ENCODE measurements around the gene PARD3. TPM values are rescaled to one million over a fixed set of nuclear protein-coding genes. Genes with fewer than 3 reads are reported as not detected.
A peak's percentile ranks its signal among the peaks of the same experiment; 100 is the strongest.

PARD3 gene
- total RNA-seq, 1 donor from 2014 or later = 37.5 TPM

DNA sequence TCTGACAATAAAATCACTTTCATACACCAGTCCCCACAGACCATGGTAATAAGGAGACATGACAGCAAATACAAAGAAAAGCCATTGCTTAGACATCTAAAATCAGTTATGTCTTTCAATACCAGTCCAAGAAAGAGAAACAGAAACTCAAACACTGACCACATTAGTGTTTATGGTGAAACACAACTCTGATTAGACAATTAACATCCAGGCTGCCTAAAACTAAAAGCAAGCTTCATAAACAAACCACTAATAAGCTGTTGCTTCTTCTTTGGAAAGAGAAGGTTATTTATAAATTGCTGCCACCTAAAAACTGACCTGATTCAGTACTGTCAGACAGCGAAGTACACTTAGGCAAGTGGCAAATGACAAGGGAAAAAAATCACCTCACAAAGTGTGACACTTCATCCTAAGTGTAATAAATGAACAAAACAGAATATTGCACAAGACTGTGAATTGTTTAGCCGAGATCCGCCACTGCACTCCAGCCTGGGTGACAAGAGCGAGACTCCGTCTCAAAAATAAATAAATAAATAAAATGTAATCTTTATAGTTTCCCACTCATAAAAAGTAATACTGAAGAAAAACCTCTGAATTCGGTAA is 277.4 kb downstream of the PARD3 start:
- intact Hi-C loops (cut with DNase I) = no loop called here
- TF ChIP-seq, protein P1, sequence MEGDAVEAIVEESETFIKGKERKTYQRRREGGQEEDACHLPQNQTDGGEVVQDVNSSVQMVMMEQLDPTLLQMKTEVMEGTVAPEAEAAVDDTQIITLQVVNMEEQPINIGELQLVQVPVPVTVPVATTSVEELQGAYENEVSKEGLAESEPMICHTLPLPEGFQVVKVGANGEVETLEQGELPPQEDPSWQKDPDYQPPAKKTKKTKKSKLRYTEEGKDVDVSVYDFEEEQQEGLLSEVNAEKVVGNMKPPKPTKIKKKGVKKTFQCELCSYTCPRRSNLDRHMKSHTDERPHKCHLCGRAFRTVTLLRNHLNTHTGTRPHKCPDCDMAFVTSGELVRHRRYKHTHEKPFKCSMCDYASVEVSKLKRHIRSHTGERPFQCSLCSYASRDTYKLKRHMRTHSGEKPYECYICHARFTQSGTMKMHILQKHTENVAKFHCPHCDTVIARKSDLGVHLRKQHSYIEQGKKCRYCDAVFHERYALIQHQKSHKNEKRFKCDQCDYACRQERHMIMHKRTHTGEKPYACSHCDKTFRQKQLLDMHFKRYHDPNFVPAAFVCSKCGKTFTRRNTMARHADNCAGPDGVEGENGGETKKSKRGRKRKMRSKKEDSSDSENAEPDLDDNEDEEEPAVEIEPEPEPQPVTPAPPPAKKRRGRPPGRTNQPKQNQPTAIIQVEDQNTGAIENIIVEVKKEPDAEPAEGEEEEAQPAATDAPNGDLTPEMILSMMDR (IDR thresholded peaks at IDR 0.05) = no peak
- H3K9me3 ChIP-seq = no peaks in the 10 kb centered on the region
- no peak overlapping the region for H3K4me3 ChIP-seq
- no peaks in the 10 kb centered on the region for H3K36me3 ChIP-seq
- peaks cover 3 to 4% of the 10 kb centered on the region in 2 donors for H3K4me1 ChIP-seq
- H3K27me3 ChIP-seq = no peaks in the 10 kb centered on the region
- no peak overlapping the region for H3K27ac ChIP-seq
- DNase-seq (ENCODE audit: low spot score in 2 of 2) = no peak

DNA sequence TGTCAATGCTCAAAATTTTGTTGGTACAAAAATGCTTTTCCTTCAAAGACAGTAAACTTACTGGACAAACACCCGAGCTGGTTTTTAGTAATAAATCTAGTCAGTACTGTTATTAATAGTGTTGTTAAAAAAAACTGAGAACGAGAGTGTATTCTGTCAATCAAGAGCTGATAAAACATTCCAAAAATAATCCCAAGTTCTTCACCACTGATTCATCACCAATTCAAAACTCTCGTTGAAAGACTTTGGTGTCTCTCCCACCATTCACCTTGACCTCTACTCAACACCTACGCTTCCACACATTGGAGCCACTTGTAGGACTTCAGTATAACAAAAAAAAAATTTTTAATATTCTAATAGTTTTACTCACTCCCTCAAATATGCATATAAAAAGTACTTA is 279.2 kb downstream of the PARD3 start:
- Histone ChIP-seq H3K4me1 (peaks cover 3 to 4% of the 10 kb centered on the region in 2 donors), H3K27me3 (no peaks in the 10 kb centered on the region), H3K27ac (no peak overlapping the region), H3K4me3 (no peak overlapping the region), H3K9me3 (peaks cover 0 to 6% of the 10 kb centered on the region in 2 donors), H3K36me3 (no peaks in the 10 kb centered on the region)
- DNase-seq (ENCODE audit: low spot score in 2 of 2) = no peak
- intact Hi-C loops (cut with DNase I) = no loop called here
- TF ChIP-seq, protein P1 (IDR thresholded peaks at IDR 0.05) = no peak

DNA sequence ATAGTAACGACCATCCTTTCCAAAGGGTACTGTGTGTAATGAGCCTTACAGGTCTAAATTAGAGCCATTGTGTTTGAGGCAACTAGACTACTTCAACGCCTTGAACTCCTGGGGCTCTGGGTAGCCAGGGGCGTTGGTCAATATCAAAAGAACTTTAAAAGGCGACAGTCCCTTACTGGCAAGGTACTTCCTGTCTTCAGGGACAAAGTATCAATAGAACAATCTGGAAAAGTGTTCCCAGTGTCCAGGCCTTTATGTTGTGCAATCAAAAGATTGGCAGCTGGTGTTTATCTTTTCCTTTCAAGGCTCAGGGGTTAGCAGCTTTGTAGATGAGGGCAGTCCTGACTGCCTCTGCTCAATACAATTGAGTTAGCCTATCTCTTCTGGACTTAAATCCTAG is 284.3 kb downstream of the PARD3 start:
- TF ChIP-seq, protein P1 (IDR thresholded peaks at IDR 0.05) = no peak
- H3K4me1 ChIP-seq = peaks cover 10 to 24% of the 10 kb centered on the region in 2 donors
- H3K4me3 ChIP-seq = no peak overlapping the region
- H3K9me3 ChIP-seq = peaks cover 0 to 6% of the 10 kb centered on the region in 2 donors
- H3K36me3 ChIP-seq = no peaks in the 10 kb centered on the region
- no peak for DNase-seq (ENCODE audit: low spot score in 2 of 2)
- intact Hi-C loops (cut with DNase I) = no loop called here
- no peak overlapping the region for H3K27ac ChIP-seq
- no peaks in the 10 kb centered on the region for H3K27me3 ChIP-seq

DNA sequence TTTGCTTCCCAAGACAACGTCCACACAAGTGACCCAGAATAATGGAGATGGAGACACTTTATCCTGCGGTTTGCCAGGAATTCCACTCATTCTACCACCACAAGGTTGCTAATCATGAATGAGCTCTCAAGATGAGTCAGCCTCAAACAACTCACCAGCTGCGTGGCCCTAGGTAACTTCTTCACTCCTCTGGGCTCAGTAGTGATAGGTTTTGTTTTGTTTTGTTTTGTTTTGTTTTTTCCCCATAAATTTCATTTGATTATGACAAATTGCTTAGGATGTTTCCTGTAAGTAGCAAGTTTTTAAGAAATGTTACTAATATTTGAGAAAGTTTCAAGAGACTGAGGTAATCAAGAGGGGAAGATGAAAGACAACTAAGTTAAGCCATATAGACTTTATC is 286.8 kb downstream of the PARD3 start:
- TF ChIP-seq, protein P1 (IDR thresholded peaks at IDR 0.05) = no peak
- Histone ChIP-seq H3K9me3 (peaks cover 0 to 6% of the 10 kb centered on the region in 2 donors), H3K27ac (no peak overlapping the region), H3K4me3 (no peak overlapping the region), H3K27me3 (no peaks in the 10 kb centered on the region), H3K4me1 (peaks cover 10 to 21% of the 10 kb centered on the region in 2 donors), H3K36me3 (no peaks in the 10 kb centered on the region)
- no peak for DNase-seq (ENCODE audit: low spot score in 2 of 2)
- intact Hi-C loops (cut with DNase I) = loop anchor here (5.0 kb wide), 2 partner anchors 109 to 1191 kb away; no protein-coding TSS in a partner anchor

DNA sequence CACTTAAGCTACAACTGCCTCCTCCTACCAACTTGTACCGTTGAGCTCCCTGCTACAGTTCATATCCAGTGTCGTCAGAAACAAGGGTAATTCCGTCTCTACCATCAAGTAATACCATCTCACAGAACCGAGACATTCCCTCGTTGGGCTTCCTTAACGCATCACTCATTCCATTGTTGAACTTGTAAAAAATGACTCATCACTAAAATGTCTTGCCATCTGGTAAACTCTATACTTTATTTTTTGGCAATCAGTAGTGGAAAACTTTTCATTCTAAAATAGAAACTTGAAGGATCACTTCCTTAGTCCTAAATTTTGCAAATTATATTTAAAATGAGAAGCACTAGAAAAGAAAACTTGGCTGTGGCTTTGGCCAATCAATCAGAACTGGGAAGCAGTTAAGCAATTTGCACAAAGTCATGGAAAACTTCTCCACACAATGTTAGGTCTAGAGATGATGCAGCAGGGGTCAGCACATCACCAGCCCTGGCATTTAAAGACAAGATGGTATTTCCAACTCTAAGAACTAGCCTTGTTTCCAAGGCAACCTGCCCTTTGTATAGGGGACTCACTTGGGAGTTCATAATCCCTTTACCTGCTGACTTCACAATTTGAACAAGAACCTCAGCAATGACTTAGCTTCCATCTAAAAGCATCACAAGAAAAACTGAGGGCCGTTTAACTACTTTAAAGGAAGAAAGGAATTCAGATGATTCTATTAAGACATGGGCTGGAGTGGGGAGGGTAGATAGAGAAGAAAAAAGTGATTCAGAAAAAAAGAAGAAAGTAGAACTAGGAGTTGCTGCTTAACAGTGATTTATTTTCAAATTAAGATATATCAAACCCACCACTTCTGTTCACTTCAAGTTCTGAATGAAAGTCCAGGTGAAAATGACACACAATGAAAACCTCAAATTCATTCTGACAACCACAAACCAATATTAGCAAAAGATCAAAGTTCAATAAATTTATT is 288.1 kb downstream of the PARD3 start:
- Histone ChIP-seq H3K4me3 (no peak overlapping the region), H3K36me3 (no peaks in the 10 kb centered on the region), H3K27me3 (no peaks in the 10 kb centered on the region), H3K9me3 (peaks cover 0 to 6% of the 10 kb centered on the region in 2 donors), H3K27ac (peak overlapping the region; percentile 79 to 82), H3K4me1 (peaks cover 10 to 21% of the 10 kb centered on the region in 2 donors)
- peak in 1 of 2 donors; percentile 64 for DNase-seq (ENCODE audit: low spot score in 2 of 2)
- intact Hi-C loops (cut with DNase I) = loop anchor here (5.0 kb wide), 2 partner anchors 110 to 1190 kb away; no protein-coding TSS in a partner anchor
- TF ChIP-seq, protein P1 (IDR thresholded peaks at IDR 0.05) = no peak
